ENCODE data around the gene EEF1AKMT1. TPM values are rescaled to one million over a fixed set of nuclear protein-coding genes. Genes with fewer than 3 reads are reported as not detected.
A peak's percentile ranks its signal among the peaks of the same experiment; 100 is the strongest.

The EEF1AKMT1 gene
- total RNA-seq, 1 experiment from 2014 or later = 16.5 TPM

DNA sequence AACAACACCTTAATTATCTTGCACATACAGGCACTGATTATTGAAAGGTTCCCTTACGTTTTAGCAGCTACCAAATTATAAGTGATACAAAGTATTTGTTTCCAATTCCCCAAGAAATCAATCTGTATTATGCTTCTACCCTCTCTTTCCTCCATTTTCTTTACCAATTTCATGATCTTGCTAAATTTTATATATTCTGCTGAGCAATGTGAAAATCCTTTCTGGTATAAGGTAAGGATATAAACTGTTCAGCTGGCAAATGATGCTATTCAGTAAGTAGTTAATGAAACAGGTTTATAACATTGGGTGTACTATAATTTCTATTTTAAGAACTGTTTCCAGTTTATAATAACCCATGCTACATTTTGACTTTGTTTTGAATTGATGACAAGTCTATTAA, 985 bp upstream of the EEF1AKMT1 start:
- TF ChIP-seq, protein P1, sequence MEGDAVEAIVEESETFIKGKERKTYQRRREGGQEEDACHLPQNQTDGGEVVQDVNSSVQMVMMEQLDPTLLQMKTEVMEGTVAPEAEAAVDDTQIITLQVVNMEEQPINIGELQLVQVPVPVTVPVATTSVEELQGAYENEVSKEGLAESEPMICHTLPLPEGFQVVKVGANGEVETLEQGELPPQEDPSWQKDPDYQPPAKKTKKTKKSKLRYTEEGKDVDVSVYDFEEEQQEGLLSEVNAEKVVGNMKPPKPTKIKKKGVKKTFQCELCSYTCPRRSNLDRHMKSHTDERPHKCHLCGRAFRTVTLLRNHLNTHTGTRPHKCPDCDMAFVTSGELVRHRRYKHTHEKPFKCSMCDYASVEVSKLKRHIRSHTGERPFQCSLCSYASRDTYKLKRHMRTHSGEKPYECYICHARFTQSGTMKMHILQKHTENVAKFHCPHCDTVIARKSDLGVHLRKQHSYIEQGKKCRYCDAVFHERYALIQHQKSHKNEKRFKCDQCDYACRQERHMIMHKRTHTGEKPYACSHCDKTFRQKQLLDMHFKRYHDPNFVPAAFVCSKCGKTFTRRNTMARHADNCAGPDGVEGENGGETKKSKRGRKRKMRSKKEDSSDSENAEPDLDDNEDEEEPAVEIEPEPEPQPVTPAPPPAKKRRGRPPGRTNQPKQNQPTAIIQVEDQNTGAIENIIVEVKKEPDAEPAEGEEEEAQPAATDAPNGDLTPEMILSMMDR (IDR thresholded peaks at IDR 0.05; ENCODE audit: unreplicated experiment) = no peak
- Mint-ChIP-seq H3K4me1 (ENCODE audit: insufficient read depth, unreplicated experiment) (peaks cover 6% of the 10 kb centered on the region), H3K9me3 (ENCODE audit: unreplicated experiment) (peaks cover 4% of the 10 kb centered on the region), H3K36me3 (ENCODE audit: insufficient read depth, unreplicated experiment) (peaks cover 39% of the 10 kb centered on the region), H3K4me3 (ENCODE audit: unreplicated experiment) (peak overlapping the region; percentile 83), H3K27me3 (ENCODE audit: insufficient read depth, unreplicated experiment) (no peaks in the 10 kb centered on the region), H3K27ac (ENCODE audit: low read depth, unreplicated experiment) (no peak overlapping the region)
- CTCF ChIA-PET = interaction anchor here (0.5 to 0.8 kb wide), 4 partner anchors 10 to 150 kb away, joined by 3 to 4 read pairs (median 3); no protein-coding TSS in a partner anchor
- intact Hi-C loops (cut with micrococcal nuclease) = loop anchor here (5.0 kb wide), 2 partner anchors 38 to 592 kb away; no protein-coding TSS in a partner anchor
- no TSS peak for BruUV-seq (replicated peaks)
- POLR2A ChIA-PET = interaction anchor here (0.6 to 4.3 kb wide), 3 partner anchors 8 to 864 kb away, joined by 3 to 14 read pairs (median 4); no protein-coding TSS in a partner anchor
- no peak for DNase-seq (ENCODE audit: unreplicated experiment)

DNA sequence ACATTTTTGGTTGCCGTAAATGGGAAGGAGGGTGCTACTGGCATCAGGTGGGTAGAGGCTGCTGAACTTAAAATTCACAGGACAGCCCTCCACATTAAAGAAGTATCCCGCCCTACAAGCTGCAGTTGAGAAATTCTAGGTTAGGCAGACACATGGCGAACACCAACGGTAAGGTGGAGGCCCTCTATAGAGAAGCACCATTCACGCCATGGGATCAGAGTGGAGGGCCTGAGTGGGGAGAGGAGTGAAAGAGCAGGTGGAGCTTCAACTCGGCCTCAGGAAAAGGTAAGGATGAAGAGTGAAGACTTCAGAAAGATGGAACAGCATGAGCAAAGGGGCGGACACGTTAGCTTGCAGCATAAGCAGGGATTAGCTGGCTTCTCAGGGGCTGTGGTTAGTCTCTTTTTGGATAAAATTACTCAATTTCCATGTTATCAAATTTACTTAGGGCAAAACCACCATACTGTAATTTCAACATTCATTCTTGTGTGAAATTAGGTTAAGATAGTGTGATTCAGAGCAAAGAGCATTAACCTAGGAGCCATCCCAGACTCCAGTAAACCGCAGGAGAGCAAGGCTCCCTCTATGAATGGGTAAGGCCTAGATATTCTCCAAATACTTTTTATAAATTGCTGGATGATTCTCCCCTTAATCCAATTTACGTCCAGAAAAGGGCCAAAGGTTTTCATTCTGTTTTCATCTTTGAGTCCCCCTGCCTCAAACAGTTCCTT, 1.2 kb downstream of the EEF1AKMT1 start:
- ChIA-PET CTCF (interaction anchor here (0.6 to 1.3 kb wide), 3 partner anchors 56 to 666 kb away, joined by 3 to 4 read pairs (median 3); no protein-coding TSS in a partner anchor), POLR2A (interaction anchor here (0.6 to 4.3 kb wide), 11 partner anchors 10 to 581 kb away, joined by 3 to 22 read pairs (median 5); partner anchors contain the start of gene XPO4)
- Mint-ChIP-seq H3K9me3 (ENCODE audit: unreplicated experiment) (peaks cover 20% of the 10 kb centered on the region), H3K27me3 (ENCODE audit: insufficient read depth, unreplicated experiment) (no peaks in the 10 kb centered on the region), H3K27ac (ENCODE audit: low read depth, unreplicated experiment) (peak overlapping the region; percentile 93), H3K4me1 (ENCODE audit: insufficient read depth, unreplicated experiment) (peaks cover 6% of the 10 kb centered on the region), H3K36me3 (ENCODE audit: insufficient read depth, unreplicated experiment) (peaks cover 48% of the 10 kb centered on the region), H3K4me3 (ENCODE audit: unreplicated experiment) (peak overlapping the region; percentile 83)
- peak; percentile 11 for DNase-seq (ENCODE audit: unreplicated experiment)
- BruUV-seq (replicated peaks) = no TSS peak
- TF ChIP-seq, protein P1 (IDR thresholded peaks at IDR 0.05; ENCODE audit: unreplicated experiment) = no peak
- intact Hi-C loops (cut with micrococcal nuclease) = loop anchor here (1.0 to 5.0 kb wide), 2 partner anchors 56 to 590 kb away; no protein-coding TSS in a partner anchor

DNA sequence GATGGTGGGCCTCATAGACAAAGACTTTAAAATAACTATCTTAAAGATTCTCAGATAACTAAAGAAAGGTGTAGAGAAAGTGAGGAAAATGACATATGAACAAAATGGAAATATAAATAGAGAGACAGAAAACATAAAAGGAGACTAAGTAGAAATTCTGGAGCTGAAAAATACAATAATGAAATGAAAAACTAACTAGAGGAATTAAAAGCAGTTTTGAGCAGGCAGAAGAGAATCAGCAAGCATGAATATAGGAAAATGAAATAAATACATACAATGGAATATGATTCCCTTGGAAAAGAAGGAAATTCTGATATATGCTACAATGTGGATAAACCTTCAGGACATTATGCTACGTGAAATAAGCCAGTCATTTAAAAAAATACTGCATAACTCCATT, 3.9 kb downstream of the EEF1AKMT1 start:
- CTCF ChIA-PET = no interaction called here
- H3K4me1 Mint-ChIP-seq (ENCODE audit: insufficient read depth, unreplicated experiment) = peaks cover 6% of the 10 kb centered on the region
- BruUV-seq (replicated peaks) = no TSS peak
- no peak for DNase-seq (ENCODE audit: unreplicated experiment)
- peaks cover 39% of the 10 kb centered on the region for H3K36me3 Mint-ChIP-seq (ENCODE audit: insufficient read depth, unreplicated experiment)
- no peak overlapping the region for H3K4me3 Mint-ChIP-seq (ENCODE audit: unreplicated experiment)
- POLR2A ChIA-PET = no interaction called here
- H3K27ac Mint-ChIP-seq (ENCODE audit: low read depth, unreplicated experiment) = no peak overlapping the region
- H3K27me3 Mint-ChIP-seq (ENCODE audit: insufficient read depth, unreplicated experiment) = no peaks in the 10 kb centered on the region
- H3K9me3 Mint-ChIP-seq (ENCODE audit: unreplicated experiment) = peaks cover 24% of the 10 kb centered on the region
- intact Hi-C loops (cut with micrococcal nuclease) = loop anchor here (5.0 kb wide), 1 partner anchor 588 kb away; no protein-coding TSS in a partner anchor
- TF ChIP-seq, protein P1 (IDR thresholded peaks at IDR 0.05; ENCODE audit: unreplicated experiment) = no peak

DNA sequence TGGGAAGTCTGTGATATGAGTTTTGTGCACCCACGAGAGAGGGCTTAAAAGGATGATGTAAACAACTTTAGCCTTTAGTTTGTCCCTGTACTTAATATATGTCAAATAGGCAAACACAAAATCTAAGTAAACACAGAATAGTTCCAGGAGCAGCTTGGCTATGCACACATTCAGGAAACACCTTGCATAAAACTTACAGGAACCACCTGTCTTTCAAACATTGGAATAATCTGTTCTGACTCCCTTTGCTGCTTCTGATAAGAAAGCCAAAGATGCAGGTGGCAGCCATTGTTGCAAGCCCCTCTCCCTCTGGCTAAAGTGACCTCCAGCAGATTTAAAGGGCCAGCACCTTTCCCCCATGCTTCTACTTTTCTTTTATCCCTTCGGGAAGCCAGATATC, 4.7 kb downstream of the EEF1AKMT1 start:
- Mint-ChIP-seq H3K36me3 (ENCODE audit: insufficient read depth, unreplicated experiment) (peaks cover 39% of the 10 kb centered on the region), H3K27me3 (ENCODE audit: insufficient read depth, unreplicated experiment) (no peaks in the 10 kb centered on the region), H3K4me1 (ENCODE audit: insufficient read depth, unreplicated experiment) (peaks cover 8% of the 10 kb centered on the region), H3K4me3 (ENCODE audit: unreplicated experiment) (no peak overlapping the region), H3K9me3 (ENCODE audit: unreplicated experiment) (peaks cover 24% of the 10 kb centered on the region), H3K27ac (ENCODE audit: low read depth, unreplicated experiment) (no peak overlapping the region)
- TF ChIP-seq, protein P1 (IDR thresholded peaks at IDR 0.05; ENCODE audit: unreplicated experiment) = no peak
- POLR2A ChIA-PET = no interaction called here
- intact Hi-C loops (cut with micrococcal nuclease) = no loop called here
- CTCF ChIA-PET = interaction anchor here (1.0 kb wide), 1 partner anchor 275 kb away, joined by 4 read pairs; no protein-coding TSS in a partner anchor
- no TSS peak for BruUV-seq (replicated peaks)
- DNase-seq (ENCODE audit: unreplicated experiment) = no peak

Data from MCF 10A (cell line).